AG04449 (cell line): ENCODE data around the gene ZNF705A.

ENCODE experiments used
- CTCF ChIA-PET: fragments of 350-600 bp; formaldehyde crosslinking; extraction: SDS; loops from one replicate; lab custom pipeline; 2021; ENCODE audit warnings: antibody characterized with exemption; lab: Yijun Ruan, JAX
- POLR2A ChIA-PET: fragments of 400-600, 350-600 bp; formaldehyde crosslinking; extraction: SDS; loops from one replicate; lab custom pipeline; 2020; ENCODE audit warnings: antibody characterized with exemption, inconsistent platforms; lab: Yijun Ruan, JAX
- DNase-seq: peaks from one replicate; pipeline ENCODE4 v3.0.0-alpha.2; 2010; ENCODE audit warnings: low read depth, low spot score
- H3K4me3 ChIP-seq: 2 replicates; pipeline ENCODE4 v1.5.1; 2011; ENCODE audit warnings: low read depth, mild to moderate bottlenecking, control low read depth, low read length
- CTCF ChIP-seq: IDR thresholded peaks from one replicate; pipeline ENCODE4 v1.5.1; 2011; ENCODE audit warnings: mild to moderate bottlenecking, moderate library complexity, low read length, control low read depth, inconsistent platforms; ENCODE audit not compliant: insufficient read depth; ENCODE audit errors: missing control alignments

ZNF705A gene

GRCh38 chr12:8143261-8143660, 13.6 kb upstream of the ZNF705A start:
- CTCF ChIA-PET: interaction anchor here (1.2 kb wide), 1 partner anchor 34 kb away, joined by 3 read pairs; no protein-coding TSS in a partner anchor
- DNase-seq: no peak
- H3K4me3 ChIP-seq: no peak overlapping the region
- no peak for TF ChIP-seq CTCF
- POLR2A ChIA-PET: no interaction called here

GRCh38 chr12:8145754-8146441, 10.9 kb upstream of the ZNF705A start:
- CTCF ChIA-PET: no interaction called here
- peak; percentile 82 for DNase-seq
- no peak overlapping the region; the same call in 1 of the 2 replicates for H3K4me3 ChIP-seq
- no peak for TF ChIP-seq CTCF
- POLR2A ChIA-PET: no interaction called here

- no peak for TF ChIP-seq CTCF
- DNase-seq: no peak
- ChIA-PET POLR2A (no interaction called here), CTCF (interaction anchor here (1.1 to 1.3 kb wide), 2 partner anchors 11 to 38 kb away, joined by 5 to 8 read pairs; partner anchors contain the start of gene ZNF705A)
- H3K4me3 ChIP-seq: no peak overlapping the region
Observed at GRCh38 chr12:8146442-8146771, 10.4 kb upstream of the ZNF705A start.

- POLR2A ChIA-PET: no interaction called here
- no peak for TF ChIP-seq CTCF
- no peak for DNase-seq
- CTCF ChIA-PET: interaction anchor here (0.6 to 1.3 kb wide), 2 partner anchors 45 to 109 kb away, joined by 3 read pairs; no protein-coding TSS in a partner anchor
- no peak overlapping the region for H3K4me3 ChIP-seq
Observed at GRCh38 chr12:8154526-8154925, 2.3 kb upstream of the ZNF705A start.

DNA sequence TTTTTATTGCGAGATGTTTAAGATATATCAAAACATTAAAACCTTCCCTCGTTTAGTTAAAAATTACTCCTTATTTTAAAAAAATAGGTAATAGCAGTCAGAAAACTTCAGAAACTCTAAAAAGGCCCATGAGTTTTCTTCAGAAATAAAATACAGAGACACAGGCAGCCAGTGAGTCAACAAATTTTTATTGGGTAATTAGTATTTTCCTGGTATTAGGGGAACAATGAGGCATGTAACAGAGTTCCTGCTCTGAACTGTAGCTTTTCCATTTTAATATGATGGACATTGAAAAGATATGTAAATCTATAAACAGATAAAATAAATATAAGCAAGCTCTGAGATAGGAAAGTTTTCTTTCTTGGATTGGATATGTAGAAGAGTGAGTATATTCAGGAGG, 399 bp upstream of the ZNF705A start:
- DNase-seq: no peak
- POLR2A ChIA-PET: no interaction called here

More for the DNA sequence above, 399 bp upstream of the ZNF705A start:
- H3K4me3 ChIP-seq: no peak overlapping the region
- CTCF ChIA-PET: interaction anchor here (0.8 to 2.5 kb wide), 3 partner anchors 9 to 82 kb away, joined by 3 to 9 read pairs (median 8); no protein-coding TSS in a partner anchor
- TF ChIP-seq CTCF: no peak
